RPMI8226 (cell line): ENCODE measurements around the gene FOS.
"Not testable (repeated sequence)": the region's sequence is repeated elsewhere in the genome, so short reads cannot be mapped to it uniquely, and the experiment has no call there.

ENCODE experiments used
- DNase-seq: peaks from one replicate; pipeline ENCODE4 v3.0.0-alpha.2; 2015

Gene FOS

GRCh38 chr14:75295491-75296345 is 17.1 kb downstream of the FOS start:
- peak; percentile 67 for DNase-seq

GRCh38 chr14:75297411-75298040 is 18.9 kb downstream of the FOS start:
- DNase-seq = no peak

DNA sequence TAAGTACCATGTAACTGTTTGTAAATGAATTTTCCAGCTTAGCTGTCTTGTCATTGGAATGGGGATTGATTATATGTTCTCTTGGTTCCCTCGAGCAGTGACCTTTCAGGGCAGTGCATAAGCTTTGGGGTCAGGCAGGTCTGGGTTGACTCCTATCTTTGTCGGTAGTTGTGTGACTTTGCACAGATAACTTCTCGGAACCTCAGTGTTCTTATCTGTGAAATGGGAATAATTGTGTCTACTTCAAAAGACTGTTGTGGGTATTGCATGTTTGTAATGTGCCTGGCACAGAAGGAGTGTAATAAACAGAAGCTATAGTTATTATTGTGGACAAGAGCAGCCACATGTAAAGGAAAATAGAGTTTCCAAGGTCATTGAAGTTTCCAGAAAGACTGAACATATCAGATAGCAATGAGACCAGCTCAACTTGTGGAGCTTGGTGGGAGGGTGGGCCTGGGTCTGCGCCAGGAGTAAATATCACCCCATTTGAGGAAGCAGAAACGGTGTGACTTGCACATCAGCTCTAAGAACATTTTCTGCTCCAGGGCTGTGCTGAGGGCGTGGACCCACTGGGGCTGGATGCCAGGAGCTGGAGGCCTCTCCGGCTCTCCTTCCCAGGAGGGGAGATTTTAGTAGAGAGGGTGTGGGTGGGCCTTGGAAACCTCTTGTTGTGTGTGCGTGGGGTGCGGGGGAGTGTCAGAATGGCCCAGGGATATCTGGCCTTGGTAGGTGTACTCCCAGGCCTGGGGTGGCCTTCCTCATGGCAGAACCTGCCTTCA is 19.7 kb downstream of the FOS start:
- no peak for DNase-seq

DNA sequence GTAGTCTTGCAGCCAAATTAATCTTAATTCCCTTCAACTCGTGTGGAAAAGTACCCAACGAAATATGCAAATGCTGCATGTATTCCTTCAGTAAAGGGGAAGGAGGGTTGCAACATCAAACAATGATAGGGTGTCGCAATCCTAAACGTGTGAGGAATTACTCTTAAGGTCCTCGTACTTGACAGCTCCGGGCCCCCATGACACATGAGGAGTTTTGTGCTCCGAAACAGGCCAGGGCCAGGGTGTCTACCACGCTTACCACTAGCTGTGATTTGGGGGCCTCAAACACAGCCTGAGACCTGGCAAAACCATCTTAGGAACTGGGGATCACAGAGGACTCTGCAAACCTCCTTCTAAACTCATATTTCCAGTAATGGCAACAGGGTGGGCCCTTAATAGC is 20.4 kb downstream of the FOS start:
- no peak for DNase-seq

DNA sequence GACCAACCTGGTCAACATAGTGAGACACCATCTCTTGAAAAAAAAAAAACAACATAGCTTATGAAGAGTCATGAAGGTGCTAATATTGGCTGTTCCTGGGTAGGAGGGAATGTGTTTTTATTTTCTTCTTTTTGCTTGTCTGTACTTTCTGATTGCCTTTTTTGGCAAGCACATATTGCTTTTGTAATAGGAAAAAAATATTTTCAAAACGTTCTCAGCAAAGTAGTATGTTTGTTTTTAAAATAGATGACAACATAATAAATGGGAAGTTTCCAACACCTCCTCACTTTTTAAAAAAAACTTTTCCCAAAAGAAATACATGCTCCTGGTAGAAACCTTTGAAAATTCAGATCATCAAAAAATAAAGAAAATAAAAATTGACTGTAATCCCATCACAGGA is 20.9 kb downstream of the FOS start:
- no peak for DNase-seq

DNA sequence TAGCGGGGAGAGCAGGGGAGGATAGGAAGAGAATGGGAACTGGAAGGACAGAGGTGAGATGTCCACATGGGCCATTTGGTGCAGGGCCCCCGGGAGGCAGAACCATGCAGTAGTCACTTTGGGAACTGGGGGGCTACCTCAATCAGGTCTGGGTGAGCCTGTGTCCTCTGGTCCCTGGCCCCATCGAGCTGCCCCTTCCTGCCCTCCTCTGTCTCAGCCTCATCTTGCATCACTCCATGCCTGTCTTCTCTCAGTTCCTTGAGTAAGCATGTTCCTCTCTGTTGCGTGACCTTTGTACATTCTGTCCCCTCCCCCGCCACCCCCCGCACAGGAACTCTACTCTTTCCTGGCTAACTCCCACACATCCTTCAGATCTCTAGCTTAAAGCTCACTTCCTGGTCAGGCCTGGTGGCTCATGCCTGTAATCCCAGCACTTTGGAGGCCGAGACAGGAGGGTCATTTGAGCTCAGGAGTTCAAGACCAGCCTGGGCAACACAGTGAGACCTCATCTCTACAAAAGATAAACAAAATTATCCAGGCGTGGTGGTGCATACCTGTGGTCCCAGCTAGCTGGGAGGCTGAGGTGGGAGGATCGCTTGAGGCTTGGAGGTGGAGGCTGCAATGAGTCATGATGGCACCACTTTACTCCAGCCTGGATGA is 23.2 kb downstream of the FOS start:
- DNase-seq = no peak

- DNase-seq = peak; percentile 66
Observed at GRCh38 chr14:75303381-75303789, 24.8 kb downstream of the FOS start.

DNA sequence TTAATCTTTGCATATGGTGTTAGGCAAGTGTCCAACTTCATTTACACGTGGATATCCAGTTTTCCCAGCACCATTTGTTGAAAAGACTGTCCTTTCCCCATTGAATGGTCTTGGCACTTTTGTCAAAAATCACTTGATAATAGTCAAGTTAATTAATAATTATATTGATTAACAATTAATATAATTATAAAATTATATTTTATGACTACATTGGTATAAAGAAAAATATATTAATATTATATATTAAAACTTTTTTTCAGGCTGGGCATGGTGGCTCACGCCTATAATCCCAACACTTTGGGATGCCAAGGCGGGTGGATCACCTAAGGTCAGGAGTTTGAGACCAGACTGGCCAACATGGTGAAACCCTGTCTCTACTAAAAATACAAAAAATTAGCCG is 27.8 kb downstream of the FOS start:
- DNase-seq = not testable (repeated sequence)

DNA sequence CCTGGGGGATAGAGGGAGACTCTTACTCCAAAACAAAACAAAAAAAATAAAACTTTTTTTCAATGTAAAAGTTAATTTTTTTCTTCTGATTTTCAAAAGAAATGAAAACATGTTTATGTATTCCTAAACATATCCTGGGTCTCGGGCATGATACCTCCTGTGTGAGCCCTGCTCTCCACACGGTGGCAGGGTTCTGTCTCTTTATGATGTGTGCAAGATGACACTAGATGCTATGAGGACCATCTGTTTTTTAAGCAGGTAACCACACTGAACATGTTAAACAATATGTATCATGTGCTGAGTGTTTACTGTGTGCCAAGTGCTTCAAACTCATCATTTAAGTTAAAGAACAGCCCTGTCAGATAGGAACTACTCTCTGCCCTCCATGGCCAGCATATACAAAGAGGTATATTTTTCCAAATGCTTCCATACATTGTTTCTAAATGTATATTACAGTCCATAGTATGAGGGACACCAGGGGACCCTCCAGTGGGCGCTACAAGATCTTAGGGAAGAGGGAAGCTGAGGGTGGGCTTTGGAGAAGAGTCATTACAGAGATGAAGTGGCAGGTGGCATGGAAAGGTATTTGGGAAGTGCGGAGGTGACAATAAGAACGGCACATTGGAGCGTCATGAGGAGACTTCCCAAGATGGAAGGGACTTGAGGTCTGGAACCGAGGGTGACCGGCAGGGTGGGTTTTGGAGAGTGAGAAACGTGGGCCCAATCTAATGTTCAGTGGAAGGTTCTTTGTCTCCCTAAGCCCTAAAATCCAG is 28.5 kb downstream of the FOS start:
- DNase-seq = peak; percentile 61

- DNase-seq = peak; percentile 67
Observed at GRCh38 chr14:75307700-75308379, 29.2 kb downstream of the FOS start.

DNA sequence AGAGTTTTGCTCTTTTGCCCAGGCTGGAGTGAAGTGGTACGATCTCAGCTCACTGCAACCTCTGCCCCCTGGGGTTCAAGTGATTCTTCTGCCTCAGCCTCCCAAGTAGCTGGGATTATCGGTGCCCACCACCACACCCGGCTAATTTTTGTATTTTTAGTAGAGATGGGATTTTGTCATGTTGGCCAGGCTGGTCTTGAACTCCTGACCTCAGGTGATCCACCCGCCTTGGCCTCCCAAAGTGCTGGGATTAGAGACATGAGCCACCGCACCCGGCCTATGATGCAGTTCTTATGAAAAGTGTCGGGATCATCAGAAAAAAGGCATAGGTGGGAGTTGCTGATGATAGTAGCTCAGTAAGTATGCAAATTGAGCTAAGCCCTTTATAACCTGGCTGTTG is 30.4 kb downstream of the FOS start:
- not testable (repeated sequence) for DNase-seq

DNA sequence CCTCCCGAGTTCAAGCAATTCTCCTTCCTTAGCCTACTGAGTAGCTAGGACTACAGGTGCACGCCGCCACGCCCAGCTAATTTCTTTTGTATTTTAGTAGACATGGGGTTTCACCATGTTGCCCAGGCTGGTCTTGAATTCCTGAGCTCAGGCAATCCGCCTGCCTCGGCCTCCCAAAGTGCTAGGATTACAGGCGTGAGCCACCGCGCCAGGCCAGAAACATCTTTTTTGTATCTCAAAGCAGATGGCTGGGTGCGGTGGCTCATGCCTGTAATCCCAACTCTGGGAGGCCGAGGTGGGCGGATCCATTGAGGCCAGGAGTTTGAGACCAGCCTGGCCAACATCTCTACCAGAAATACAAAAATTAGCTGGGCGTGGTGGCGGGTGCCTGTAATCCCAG is 30.9 kb downstream of the FOS start:
- DNase-seq = not testable (repeated sequence)

DNA sequence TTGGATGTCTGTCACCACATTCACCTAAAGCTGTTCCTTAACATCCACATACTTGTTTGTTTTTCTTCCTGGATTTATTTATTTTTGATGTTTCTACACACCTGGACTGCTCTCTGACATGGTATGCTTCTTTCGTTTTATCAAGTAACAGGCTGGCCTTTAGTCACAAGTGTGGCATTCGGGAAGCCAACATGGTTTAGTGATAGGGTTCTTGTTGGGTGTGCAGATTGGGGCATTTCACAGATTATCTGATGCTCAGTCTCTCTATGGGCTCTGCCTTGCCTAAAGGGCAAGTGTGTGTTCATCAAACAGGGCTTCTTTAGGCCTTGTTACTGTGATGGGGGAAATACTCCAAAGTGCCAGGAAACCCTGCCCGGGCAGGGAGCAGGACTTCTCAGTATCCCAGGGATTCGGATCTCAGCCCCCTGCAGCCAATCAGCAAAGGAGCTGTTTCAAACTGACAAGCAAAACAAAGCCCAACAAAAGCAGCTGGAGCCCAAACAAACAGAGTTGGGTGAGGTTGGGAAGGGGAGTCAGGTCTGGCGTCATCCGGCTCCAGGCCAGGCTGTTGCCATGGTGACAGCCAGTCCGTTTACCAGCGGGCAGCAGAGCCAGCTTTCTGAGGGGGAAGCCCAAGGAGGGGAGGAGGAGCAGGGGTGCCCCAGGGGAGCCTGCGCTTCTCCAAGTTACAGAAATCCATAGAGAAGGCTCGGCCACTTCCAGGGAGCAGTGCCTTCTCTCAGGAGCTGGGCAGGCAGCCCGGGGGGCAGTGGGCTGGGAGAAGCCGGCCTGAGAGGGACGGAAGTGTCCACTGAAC is 31.9 kb downstream of the FOS start:
- DNase-seq = no peak

DNA sequence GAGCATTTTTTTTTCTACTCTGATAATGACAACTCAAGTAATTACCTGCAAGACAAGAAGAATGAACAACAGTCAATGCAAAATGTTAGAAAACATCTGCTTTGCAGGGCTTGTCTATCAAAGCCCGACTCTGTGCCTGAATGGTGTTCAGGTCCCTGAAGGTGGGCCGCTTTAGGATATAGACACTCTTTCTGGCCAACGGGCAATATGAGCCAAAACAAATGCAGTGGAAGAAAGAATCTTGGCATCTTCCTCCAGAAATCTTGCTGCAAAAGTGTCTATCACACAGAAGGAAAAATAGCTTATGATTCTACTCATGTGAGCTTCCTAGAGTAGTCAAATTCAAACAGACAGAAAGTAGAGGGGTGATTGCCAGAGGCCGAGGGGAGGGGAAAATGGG is 32.7 kb downstream of the FOS start:
- DNase-seq = no peak

GRCh38 chr14:75312341-75312740 is 33.7 kb downstream of the FOS start:
- DNase-seq = no peak

GRCh38 chr14:75313294-75313693 is 34.7 kb downstream of the FOS start:
- DNase-seq = no peak

DNA sequence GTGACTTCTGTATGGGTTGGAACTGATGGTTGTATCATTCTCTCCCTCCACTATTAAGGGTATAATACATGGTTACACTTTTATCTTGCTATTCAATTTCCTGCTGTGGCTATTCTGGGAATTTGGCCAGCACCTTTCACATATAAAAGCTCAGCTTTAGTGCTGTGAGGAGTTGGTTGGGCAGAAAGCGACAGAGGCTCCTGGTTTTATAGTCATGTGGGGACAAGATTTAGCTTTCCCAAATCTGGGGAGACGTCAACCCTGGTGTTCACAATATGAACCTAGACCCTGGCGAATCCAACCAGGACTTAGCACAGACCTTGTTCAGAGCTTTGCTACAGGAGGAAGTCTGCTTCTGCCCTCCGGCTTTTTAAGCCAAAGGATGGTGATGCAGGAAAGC is 36.5 kb downstream of the FOS start:
- DNase-seq = no peak

DNA sequence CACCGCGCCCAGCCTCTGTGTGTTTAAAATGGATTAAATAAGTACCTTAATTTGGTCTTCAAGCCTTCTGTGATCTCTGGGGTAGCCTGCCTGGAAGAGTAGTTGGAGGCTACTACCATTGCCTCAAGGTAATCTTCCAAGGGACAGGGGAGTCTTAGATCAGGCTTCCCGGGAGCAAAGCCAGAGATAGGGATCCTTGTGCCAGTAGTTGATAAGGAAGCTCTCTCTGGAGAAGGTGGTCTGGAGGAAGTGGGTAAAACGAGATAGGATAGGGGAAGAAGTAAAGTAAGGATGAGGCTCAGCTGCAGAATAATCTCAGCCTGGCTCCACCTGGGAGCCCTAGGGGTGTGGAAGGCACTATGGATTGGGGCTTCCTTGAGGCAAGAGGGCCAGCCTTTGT is 38.5 kb downstream of the FOS start:
- DNase-seq = no peak

DNA sequence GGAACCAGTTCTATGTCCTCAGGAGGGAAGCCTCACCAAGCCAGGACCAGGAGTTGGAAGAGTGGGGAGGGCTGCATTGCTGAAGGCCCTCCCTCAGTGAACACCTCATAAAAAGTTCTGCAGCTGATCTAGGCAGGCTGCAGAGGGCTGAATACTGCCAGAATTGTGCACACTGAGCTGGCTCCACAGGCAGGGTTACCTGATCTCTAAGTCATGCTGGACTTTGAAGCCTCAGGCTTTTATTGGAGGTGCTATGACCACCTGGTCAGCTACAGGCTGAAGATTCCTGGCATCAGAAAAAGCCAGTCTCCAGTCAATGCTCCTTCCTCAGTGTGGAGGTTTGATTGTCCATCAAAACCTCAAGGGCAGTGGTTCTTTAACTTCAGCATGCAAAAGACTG is 39.7 kb downstream of the FOS start:
- DNase-seq = no peak

DNA sequence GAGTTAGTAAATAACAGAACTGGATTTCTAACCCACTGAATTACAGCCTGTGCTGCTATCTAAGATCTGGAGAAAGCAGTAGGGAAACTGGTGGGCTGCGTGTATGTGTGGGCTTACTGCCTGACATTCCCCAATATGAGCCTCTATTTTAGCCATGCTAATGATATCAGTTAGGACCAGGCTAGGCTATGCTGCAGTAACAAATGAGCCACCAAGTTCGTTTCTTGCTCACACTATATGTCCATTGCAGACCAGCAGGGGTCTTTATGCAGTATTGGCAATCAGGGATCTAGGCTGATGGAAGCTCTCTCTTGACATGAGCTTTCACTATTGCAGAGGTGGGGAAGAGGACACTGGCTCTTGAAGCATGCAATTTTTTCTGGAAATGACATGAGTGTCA is 40.4 kb downstream of the FOS start:
- no peak for DNase-seq

DNA sequence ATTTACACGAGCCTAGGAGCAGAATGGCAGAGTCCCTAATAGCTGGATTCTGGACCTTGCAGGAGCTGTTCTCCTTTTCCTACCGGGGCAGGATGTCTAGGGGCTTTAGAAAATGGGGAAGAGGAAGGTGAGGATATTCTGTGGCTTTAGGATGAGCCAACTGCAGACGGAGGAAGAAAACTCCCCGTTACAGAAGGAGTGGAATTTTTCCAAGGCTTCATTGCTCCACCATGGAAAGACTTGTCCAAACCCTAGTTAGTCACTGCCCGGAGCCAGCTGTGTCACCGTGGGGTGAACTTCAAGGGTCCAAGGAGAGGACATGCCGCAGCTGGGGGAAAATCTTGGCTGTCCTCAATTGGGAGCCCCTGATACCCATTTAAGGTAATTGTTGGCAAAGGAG is 41.6 kb downstream of the FOS start:
- no peak for DNase-seq
